ENCODE data around the gene SEC14L3.
"Not testable (repeated sequence)": the region's sequence is repeated elsewhere in the genome, so short reads cannot be mapped to it uniquely, and the experiment has no call there.

SEC14L3 gene

GRCh38 chr22:30485362-30485988, 13.7 kb upstream of the SEC14L3 start:
- DNase-seq = peak; percentile 9 to 14

- no peak for DNase-seq
Observed at GRCh38 chr22:30483169-30483568, 11.4 kb upstream of the SEC14L3 start.

- no peak for DNase-seq
Observed at GRCh38 chr22:30481711-30482110, 9.9 kb upstream of the SEC14L3 start.

DNA sequence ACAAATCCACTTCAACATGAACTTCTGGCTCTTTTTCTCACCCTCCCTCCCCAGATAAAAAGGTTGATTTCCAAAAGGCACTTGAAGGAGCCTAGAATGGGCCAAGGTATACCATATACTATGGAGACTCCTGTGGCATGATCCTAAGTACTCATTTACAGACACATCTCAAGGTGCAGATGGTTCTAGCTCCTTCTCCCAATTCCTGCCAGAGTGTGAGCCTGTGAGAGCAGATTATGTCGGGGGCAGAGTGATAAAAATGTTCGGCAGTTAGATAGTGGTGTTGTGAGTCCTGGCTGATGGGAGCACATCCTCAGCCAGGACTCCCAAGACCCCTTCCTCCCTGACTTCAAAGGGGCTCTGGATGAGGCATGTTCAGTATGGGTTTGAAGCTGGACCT, 8.2 kb upstream of the SEC14L3 start:
- no peak for DNase-seq

- DNase-seq = no peak
Observed at GRCh38 chr22:30474683-30475424, 3.0 kb upstream of the SEC14L3 start.

DNA sequence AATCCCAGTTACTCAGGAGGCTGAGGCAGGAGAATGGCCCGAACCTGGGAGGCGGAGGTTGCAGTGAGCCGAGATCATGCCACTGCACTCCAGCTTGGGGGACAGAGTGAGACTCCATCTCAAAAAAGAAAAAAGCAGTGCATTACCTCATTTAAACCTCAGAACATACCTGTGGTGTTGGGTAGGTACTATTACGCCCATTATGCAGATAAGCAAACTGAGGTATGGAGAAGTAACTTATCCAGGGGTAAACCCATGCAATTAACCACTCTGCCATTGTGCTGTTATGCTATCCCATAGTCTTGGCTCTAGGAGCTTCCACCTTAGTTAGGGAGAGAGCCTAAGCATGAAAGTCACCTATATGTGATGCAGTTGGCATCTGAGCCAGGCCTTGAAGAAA, 2.3 kb upstream of the SEC14L3 start:
- DNase-seq = no peak

DNA sequence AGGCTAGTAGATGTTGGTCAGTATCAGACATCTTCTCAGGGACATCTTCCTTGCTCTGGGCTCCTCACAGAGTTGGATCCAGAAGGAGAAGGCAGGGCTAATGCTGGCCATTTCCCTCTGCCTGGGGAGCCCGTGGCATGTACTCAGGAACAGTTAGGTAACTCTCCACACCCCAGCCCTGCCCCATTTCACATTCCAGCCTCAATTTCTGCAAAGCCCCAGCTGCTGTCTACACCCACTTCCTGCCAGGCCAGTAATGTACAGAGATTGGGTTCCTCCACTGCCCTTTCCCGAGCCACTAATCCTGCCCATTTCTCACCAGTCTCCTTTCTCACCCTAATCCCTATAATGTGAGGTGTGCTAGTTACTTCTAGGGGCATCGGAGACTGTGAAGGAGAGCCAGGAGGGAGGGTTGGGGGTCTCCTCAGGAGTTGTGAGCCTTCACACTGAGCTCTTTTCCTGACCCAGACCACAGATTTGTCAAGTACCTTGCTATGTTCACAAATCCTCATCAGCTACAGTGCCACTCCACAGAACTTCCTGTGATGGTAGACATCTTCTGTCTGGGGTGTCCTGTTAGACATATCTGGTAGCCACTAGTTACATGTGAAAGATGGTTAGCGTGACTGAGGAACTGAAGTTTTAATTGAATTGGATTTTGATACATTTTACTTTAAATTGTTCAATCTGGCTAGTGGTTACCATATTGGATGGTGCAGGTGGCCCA, 1.3 kb upstream of the SEC14L3 start:
- DNase-seq = no peak

DNA sequence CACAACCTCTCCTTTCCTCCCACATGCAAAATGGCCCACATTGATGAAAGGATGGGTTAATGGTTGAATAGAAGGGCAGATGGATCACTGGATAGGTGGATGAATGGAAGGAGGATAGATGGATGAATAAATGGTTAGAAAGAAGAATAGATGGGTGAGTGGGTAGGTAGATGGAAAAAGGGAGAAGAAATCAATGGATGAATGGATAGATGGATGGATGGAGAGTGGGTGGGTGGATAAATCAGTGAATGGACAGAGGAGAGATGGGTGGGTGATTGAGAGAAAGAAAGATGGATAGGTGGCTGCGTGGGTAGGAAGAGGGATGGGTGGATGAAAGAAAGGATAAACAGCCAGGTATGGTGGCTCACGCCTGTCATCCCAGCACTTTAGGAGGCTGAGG, 1.2 kb downstream of the SEC14L3 start:
- no peak for DNase-seq

DNA sequence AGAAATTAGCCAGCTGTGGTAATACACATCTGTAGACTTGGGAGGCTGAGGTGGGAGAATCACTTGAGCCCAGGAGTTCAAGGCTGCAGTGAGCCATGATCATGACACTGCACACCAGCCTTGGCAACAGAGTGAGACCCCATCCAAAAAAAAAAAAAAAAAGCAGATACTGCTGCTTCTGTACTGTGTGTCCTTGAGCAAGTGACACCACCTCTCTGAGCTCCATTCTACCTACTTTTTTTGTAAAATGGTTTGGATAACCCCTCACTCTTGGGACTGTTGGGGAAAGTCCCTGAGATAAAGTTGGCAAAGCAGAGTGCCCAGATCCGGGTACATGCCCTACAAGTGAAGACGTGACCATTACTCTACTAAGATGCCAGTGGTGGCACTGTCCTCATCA, 2.7 kb downstream of the SEC14L3 start:
- DNase-seq = no peak

GRCh38 chr22:30460555-30460954, 11.3 kb downstream of the SEC14L3 start:
- DNase-seq = not testable (repeated sequence)

DNA sequence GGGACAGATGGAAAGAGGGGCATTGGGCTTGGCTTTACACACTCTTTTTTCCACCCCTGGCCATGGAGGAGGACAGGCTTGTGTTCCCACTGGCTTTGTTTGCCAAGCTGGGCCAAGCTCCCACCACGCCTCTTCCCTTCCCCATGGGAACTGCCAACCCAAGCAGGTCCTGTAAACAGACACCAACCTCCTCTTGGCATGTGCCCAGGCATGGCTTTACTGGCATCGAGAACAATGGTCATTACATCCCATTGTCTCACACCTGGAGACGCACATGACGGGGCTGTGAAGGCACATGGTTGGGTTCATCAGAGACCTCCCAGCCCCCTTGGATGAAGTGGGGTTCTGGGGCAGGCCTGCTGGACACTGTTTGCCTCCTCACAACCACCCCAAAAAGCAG, 11.7 kb downstream of the SEC14L3 start:
- no peak for DNase-seq

DNA sequence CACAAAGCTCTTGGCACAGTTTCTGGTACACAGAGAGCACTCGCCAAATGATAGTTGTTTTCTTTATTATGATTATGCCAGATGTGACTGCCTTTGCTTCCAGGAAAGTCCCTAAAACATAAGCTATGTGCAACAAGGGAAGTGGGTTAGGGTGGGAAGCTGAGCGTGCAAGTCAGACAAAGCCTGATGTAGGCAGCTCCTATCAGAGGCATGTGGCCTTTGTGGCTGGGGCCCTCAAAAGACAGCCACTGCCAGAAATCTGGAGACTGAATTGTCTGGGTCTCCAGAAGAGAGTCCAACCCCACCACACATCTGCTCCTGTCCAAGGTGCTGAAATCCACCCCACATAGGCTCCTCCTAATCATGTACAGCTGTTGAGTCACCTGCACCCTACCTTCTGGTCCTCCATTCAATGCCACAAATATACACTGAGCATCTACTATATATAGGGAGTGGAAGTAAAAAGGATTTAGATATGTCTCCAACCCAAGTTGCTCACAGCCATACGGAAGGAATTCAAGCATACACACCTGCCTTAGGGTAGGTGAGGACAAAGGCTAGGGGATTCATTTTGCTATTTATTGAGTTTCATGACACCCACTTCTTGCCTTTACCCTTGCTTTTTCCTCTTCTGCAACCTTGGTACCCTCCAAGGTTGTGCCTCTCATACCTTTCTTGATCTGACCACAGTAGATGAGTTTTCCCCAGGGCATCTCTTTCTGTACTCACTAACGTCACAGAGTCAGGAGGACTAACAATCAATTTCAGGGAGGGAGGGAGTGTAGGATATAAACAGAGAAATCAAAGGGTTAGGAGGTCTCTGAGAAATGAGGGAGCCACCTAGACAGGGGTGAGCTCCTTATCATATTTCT, 12.4 kb downstream of the SEC14L3 start:
- no peak for DNase-seq

DNA sequence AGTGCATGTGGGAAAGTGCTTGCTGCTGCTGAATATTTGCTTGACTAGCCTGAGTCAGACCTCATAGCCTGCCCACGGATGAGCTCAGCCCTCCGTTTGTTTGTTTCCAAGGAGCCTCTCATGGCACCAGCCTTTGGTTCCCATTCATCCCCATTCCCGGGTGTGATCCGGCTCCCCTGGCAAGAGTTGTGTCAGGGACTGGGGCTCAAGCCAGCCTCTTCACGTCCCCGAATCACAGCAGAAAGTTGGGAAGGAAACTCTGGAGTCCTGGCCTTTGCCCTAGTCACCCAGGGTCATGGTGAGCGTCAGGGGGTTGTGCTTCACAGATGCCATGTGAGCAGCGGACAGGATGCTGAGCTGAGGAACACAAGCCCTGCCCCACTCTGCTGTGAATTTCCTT, 13.8 kb downstream of the SEC14L3 start:
- DNase-seq = no peak

DNA sequence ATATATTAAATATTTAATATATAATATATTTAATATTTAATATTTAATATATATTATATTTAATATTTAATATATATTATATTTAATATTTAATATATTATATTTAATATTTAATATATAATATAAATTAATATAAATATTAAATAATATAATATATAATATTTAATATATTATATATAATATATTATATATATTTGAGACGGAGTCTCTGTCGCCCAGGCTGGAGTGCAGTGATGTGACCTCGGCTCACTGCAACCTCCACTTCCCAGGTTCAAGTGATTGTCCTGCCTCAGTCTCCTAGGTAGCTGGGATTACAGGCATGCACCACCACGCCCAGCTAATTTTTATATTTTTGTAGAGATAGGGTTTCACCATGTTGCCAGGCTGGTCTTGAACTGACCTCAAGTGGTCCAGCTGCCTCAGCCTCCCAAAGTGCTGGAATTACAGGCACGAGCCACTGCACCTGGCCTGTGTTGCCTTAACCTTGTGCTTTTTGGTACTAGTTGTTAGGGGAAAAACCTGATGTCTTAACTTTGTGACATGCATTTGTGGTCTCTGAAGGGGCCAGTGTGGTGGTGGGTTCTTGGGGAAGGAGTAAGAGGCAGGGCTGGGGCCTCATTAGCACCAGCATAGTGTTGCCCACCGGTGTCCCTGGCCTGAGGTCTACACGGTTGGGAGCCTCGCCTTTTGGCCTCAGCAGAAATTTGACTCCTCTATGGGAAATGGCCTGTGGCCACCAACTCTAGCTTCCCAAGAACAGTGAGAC, 16.6 kb downstream of the SEC14L3 start:
- DNase-seq = no peak

- no peak for DNase-seq
Observed at GRCh38 chr22:30453731-30454510, 17.9 kb downstream of the SEC14L3 start.

DNA sequence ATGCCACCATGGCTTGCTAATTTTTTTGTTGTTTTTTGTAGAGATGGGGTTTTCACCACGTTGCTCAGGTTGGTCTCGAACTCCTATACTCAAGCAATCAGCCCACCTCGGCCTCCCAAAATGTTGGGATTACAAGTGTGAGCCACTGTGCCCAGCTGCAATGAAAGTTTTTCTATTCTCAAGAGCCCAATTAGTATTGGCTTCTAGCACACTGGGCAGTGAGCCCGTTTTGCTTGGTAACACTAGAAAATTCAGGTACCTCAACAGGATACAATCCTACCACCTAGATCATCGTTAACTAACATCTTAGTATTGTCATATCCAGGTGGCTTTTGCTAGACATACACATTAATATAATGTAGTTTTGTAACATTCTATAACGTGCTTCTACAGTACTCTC, 19.0 kb downstream of the SEC14L3 start:
- no peak for DNase-seq

DNA sequence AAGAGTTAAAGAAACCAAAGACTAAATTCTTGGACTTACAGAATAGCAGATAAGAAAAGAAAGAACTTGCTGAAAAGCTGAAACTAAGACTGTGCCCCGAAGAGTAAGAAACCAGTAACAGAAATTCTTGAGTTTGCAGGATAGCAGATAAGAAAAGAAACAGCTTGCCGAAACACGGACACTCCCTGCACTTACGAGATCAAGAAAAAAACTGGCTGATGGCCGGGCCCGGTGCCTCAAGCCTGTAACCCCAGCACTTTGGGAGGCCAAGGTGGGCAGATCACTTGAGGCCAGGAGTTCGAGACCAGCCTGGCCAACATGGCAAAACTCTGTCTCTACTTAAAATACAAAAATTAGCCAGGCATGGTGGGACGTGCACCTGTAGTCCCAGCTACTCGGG, 20.3 kb downstream of the SEC14L3 start:
- not testable (repeated sequence) for DNase-seq

GRCh38 chr22:30447656-30448055, 24.2 kb downstream of the SEC14L3 start:
- no peak for DNase-seq

DNA sequence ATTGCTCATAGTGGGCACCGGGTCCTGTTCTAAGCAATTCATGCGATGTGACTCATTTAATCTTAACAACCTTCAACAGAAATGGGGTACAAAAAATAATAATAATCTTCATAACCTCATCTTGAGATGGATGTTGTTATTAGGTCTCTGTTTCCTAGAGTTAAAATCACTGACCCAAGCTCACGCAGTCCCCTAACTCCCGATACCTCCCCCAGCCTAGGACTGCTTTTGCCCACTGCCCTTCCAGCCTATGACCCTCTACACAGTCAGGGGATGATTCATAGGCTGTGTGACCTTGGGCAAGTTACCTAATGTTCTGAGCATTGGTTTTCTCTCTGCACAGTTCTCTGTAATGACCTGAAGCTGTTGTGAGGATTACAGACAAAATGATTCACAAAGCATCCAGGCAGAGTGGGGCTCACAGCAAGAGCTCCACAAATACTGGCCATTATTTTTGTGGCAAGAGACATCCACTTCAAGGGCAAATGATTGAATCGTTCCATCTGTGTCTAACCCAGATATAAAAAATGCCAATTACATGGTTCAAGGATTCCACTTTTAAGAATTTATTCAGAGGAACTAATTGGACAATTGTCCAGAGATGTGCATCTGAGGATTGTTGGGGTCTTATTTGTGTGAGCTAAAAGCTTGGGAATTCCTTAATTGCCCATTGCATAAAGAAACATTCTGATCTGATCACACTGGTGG, 26.2 kb downstream of the SEC14L3 start:
- DNase-seq = no peak

GRCh38 chr22:30444632-30445437, 27.0 kb downstream of the SEC14L3 start:
- DNase-seq = peak; percentile 61 to 65

Measured in NCI-H1930 (cell line).